Mucosa of descending colon (tissue), 3 donors: ENCODE results near the gene ACAN. TPM values are rescaled to one million over a fixed set of nuclear protein-coding genes. Genes with fewer than 3 reads are reported as not detected.

Source experiments
- ATAC-seq: fragments of 200-7000 bp; cut with Tn5 transposase; one replicate; pipeline ENCODE4 v1.9.1; 2020; ENCODE audit warnings: mild to moderate bottlenecking, moderate library complexity
- DNase-seq, 3 donors: peaks; one replicate each; pipeline ENCODE4 v3.0.0-alpha.2; 2020
- H3K36me3 ChIP-seq: fragments of 200-600 bp; one replicate; pipeline ENCODE4 v1.8.0; 2021; ENCODE audit warnings: low read depth, mild to moderate bottlenecking
- H3K4me1 ChIP-seq: fragments of 200-600 bp; one replicate; pipeline ENCODE4 v1.8.0; 2021; ENCODE audit warnings: low read depth, mild to moderate bottlenecking
- H3K4me3 ChIP-seq: fragments of 200-600 bp; one replicate; pipeline ENCODE4 v1.8.0; 2021; ENCODE audit warnings: mild to moderate bottlenecking
- H3K9me3 ChIP-seq: fragments of 200-600 bp; one replicate; pipeline ENCODE4 v1.8.0; 2021; ENCODE audit warnings: mild to moderate bottlenecking
- CTCF ChIP-seq: fragments of 200-600 bp; IDR thresholded peaks from one replicate; pipeline ENCODE4 v1.8.0; 2022; ENCODE audit warnings: antibody characterized with exemption, mild to moderate bottlenecking
- intact Hi-C, 2 donors: fragments of 100-400 bp; cut with DNase I in 1 of 2; cut with micrococcal nuclease in 1 of 2; formaldehyde crosslinking; loops; one replicate each; pipeline versions ENCODE4 v1.11.0 to v1.11.1; 2022; cut with DNase I, micrococcal nuclease
- total RNA-seq, 3 donors: library from RNA; stranded (reverse); fragmentation: NEBNext Ultra II Directional in 2 of 3; extraction: Animal tissue kit (Norgen Biotek cat#: 25700) in 2 of 3; gene quantifications; one replicate each; pipeline versions ENCODE4 v1.2.1 to v1.2.4, GENCODE V29; 2021 to 2023
- donor health status: DM: no; HTN: no; CAD: no; lungs with moderate emphysema.
- donor health status: DM: no; HTN: no; CAD: no.
- donor health status: DM: no; HTN: yes; CAD: no.

ACAN gene
- total RNA-seq, 3 donors from 2014 or later, result 0.09 to 1.3 (median 0.23) TPM

GRCh38 chr15:88805031-88805780 lies 2.0 kb downstream of the ACAN start:
- Histone ChIP-seq H3K4me1 (no peaks in the 10 kb centered on the region), H3K36me3 (no peaks in the 10 kb centered on the region), H3K9me3 (no peaks in the 10 kb centered on the region), H3K4me3 (no peak overlapping the region)
- TF ChIP-seq CTCF, result no peak
- intact Hi-C loops, result no loop called here
- no peak for ATAC-seq
- DNase-seq, result peak in 1 of 3 donors; percentile 6

GRCh38 chr15:88810446-88810845 lies 7.2 kb downstream of the ACAN start:
- intact Hi-C loops, result no loop called here
- no peaks in the 10 kb centered on the region for H3K36me3 ChIP-seq
- H3K9me3 ChIP-seq, result no peaks in the 10 kb centered on the region
- no peak overlapping the region for H3K4me3 ChIP-seq
- no peak for DNase-seq
- H3K4me1 ChIP-seq, result no peaks in the 10 kb centered on the region
- TF ChIP-seq CTCF, result no peak
- no peak for ATAC-seq

GRCh38 chr15:88812133-88812532 lies 8.9 kb downstream of the ACAN start:
- Histone ChIP-seq H3K4me3 (no peak overlapping the region), H3K9me3 (no peaks in the 10 kb centered on the region), H3K4me1 (no peaks in the 10 kb centered on the region), H3K36me3 (no peaks in the 10 kb centered on the region)
- no peak for DNase-seq
- intact Hi-C loops, result no loop called here
- no peak for TF ChIP-seq CTCF
- ATAC-seq, result no peak

GRCh38 chr15:88813960-88814359 lies 10.7 kb downstream of the ACAN start:
- ATAC-seq (no peak), DNase-seq (no peak)
- Histone ChIP-seq H3K9me3 (no peaks in the 10 kb centered on the region), H3K36me3 (no peaks in the 10 kb centered on the region), H3K4me3 (no peak overlapping the region), H3K4me1 (no peaks in the 10 kb centered on the region)
- intact Hi-C loops, result no loop called here
- no peak for TF ChIP-seq CTCF

GRCh38 chr15:88814393-88814792 lies 11.2 kb downstream of the ACAN start:
- intact Hi-C loops, result no loop called here
- no peak for TF ChIP-seq CTCF
- DNase-seq (no peak), ATAC-seq (no peak)
- Histone ChIP-seq H3K4me1 (no peaks in the 10 kb centered on the region), H3K36me3 (no peaks in the 10 kb centered on the region), H3K4me3 (no peak overlapping the region), H3K9me3 (no peaks in the 10 kb centered on the region)
